ENCODE data around the gene TMEM60. TPM values are rescaled to one million over a fixed set of nuclear protein-coding genes. Genes with fewer than 3 reads are reported as not detected.
"Not testable (repeated sequence)": the region's sequence is repeated elsewhere in the genome, so short reads cannot be mapped to it uniquely, and the experiment has no call there.

The TMEM60 gene
- total and polyA plus RNA-seq, 2 donors (not counting 3 experiments of a cell fraction or from before 2014, with no cell fraction given) = 15.8 to 19.5 TPM

DNA sequence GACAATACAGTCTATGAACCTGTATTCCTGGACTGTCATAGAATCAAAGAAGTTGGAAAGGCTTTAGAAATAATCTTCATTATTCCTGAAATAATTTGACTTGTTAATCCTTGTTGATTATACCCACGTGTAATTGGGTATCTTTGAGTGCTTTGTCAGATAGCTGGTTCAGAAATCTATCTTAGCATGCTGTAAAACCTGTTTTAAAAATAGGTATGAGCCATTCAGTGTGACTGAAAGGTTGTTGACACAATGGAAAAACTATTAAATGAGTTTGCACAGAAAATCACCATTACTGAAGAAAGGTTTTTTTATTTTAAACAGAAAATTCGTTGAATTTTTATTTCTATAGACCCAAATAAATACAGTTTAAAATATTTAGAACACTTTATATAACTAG lies 39.0 kb upstream of the TMEM60 start:
- no peak overlapping the region for H3K9ac ChIP-seq (replicated peaks; ENCODE audit: extremely low read depth, insufficient read depth, low read length)
- no peak overlapping the region for H2AFZ ChIP-seq (ENCODE audit: low read depth, low read length)
- TF ChIP-seq MYC (IDR thresholded peaks at IDR 0.05; ENCODE audit: low read depth, low read length) = no peak
- TF ChIP-seq, protein P1, sequence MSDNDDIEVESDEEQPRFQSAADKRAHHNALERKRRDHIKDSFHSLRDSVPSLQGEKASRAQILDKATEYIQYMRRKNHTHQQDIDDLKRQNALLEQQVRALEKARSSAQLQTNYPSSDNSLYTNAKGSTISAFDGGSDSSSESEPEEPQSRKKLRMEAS (IDR thresholded peaks at IDR 0.05; ENCODE audit: insufficient read depth, insufficient read length) = no peak
- no peak for TF ChIP-seq FOS (IDR thresholded peaks at IDR 0.05; ENCODE audit: borderline replicate concordance, insufficient read depth, low read length)
- no peak for TF ChIP-seq EZH2 (IDR thresholded peaks at IDR 0.05; ENCODE audit: borderline replicate concordance, low read depth, low read length, severe bottlenecking)
- TF ChIP-seq, protein P2, sequence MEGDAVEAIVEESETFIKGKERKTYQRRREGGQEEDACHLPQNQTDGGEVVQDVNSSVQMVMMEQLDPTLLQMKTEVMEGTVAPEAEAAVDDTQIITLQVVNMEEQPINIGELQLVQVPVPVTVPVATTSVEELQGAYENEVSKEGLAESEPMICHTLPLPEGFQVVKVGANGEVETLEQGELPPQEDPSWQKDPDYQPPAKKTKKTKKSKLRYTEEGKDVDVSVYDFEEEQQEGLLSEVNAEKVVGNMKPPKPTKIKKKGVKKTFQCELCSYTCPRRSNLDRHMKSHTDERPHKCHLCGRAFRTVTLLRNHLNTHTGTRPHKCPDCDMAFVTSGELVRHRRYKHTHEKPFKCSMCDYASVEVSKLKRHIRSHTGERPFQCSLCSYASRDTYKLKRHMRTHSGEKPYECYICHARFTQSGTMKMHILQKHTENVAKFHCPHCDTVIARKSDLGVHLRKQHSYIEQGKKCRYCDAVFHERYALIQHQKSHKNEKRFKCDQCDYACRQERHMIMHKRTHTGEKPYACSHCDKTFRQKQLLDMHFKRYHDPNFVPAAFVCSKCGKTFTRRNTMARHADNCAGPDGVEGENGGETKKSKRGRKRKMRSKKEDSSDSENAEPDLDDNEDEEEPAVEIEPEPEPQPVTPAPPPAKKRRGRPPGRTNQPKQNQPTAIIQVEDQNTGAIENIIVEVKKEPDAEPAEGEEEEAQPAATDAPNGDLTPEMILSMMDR (IDR thresholded peaks at IDR 0.05; ENCODE audit: extremely low read depth in 1 of 2, insufficient read depth in 1 of 2, low read depth in 1 of 2, low read length in 2 of 2) = no peak
- TF ChIP-seq POLR2A (IDR thresholded peaks at IDR 0.05; ENCODE audit: low read depth, low read length) = no peak
- TF ChIP-seq POLR2AphosphoS5 (IDR thresholded peaks at IDR 0.05; ENCODE audit: insufficient read depth, low read depth, low read length) = no peak
- TF ChIP-seq GATA2 (IDR thresholded peaks at IDR 0.05; ENCODE audit: insufficient read depth, insufficient read length, low read depth, low read length) = no peak
- no peak for TF ChIP-seq JUN (IDR thresholded peaks at IDR 0.05; ENCODE audit: borderline replicate concordance, insufficient read depth, insufficient read length, low read depth)
- dilution Hi-C loops (cut with MboI; ENCODE audit: extremely low pct_ligation_motif_present, low sequenced_read_pairs) (no loop called here), intact Hi-C loops (cut with micrococcal nuclease) (no loop called here)
- H3K4me3 ChIP-seq (replicated peaks in 1 of 3; ENCODE audit: insufficient read depth in 1 of 3, low read depth in 1 of 3, low read length in 3 of 3) = no peak overlapping the region
- ChIA-PET CTCF (interaction anchor here (0.9 to 1.5 kb wide), 2 partner anchors 10 to 30 kb away, joined by 3 to 4 read pairs; no protein-coding TSS in a partner anchor), POLR2A (no interaction called here)
- H3K4me2 ChIP-seq (ENCODE audit: insufficient read depth, low read length) = no peak overlapping the region
- no peaks in the 10 kb centered on the region for H3K9me3 ChIP-seq (replicated peaks; ENCODE audit: control insufficient read depth, insufficient read depth, low read length)
- FAIRE-seq = no peak
- DNase-seq (ENCODE audit: low read depth, low spot score) = no peak
- H4K20me1 ChIP-seq (replicated peaks; ENCODE audit: control insufficient read depth, extremely low read depth, insufficient read depth, low read length) = no peaks in the 10 kb centered on the region
- no peaks in the 10 kb centered on the region for H3K36me3 ChIP-seq (ENCODE audit: control insufficient read depth in 2 of 2, extremely low read depth in 1 of 2, insufficient read depth in 2 of 2, low read length in 2 of 2)
- H3K27me3 ChIP-seq (ENCODE audit: control insufficient read depth in 2 of 2, insufficient read depth in 2 of 2, low read length in 2 of 2) = no peaks in the 10 kb centered on the region
- H3K27ac ChIP-seq (ENCODE audit: insufficient read depth, low read depth, low read length) = no peak overlapping the region
- BruUV-seq (replicated peaks) = no TSS peak
- H3K79me2 ChIP-seq (ENCODE audit: control insufficient read depth, insufficient read depth, low read length) = peaks cover 2% of the 10 kb centered on the region
- peaks cover 20% of the 10 kb centered on the region for H3K4me1 ChIP-seq (ENCODE audit: control insufficient read depth, extremely low read depth, insufficient read depth, low read length)
- H3K9me1 ChIP-seq (replicated peaks; ENCODE audit: control insufficient read depth, extremely low read depth, insufficient read depth, low read length) = no peaks in the 10 kb centered on the region

DNA sequence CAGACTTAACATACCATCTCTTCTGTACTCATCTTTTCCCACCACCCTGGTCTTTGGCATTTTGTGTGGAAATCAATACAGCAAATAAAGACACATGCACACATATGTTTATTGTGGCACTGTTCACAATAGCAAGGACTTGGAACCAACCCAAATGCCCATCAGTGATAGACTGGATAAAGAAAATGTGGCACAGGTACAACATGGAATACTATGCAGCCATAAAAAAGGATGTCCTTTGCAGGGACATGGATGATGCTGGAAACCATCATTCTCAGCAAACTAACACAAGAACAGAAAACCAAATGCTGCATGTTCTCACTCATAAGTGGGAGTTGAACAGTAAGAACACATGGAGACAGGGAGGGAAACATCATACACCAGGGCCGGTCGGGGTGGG lies 38.2 kb upstream of the TMEM60 start:
- POLR2A ChIA-PET; dilution Hi-C loops (cut with MboI; ENCODE audit: extremely low pct_ligation_motif_present, low sequenced_read_pairs); intact Hi-C loops (cut with micrococcal nuclease): not testable (repeated sequence)

More for the DNA sequence above, 38.2 kb upstream of the TMEM60 start:
- not testable (repeated sequence) for H3K4me3 ChIP-seq (replicated peaks in 1 of 3; ENCODE audit: insufficient read depth in 1 of 3, low read depth in 1 of 3, low read length in 3 of 3); H3K9me1 ChIP-seq (replicated peaks; ENCODE audit: control insufficient read depth, extremely low read depth, insufficient read depth, low read length); H3K9ac ChIP-seq (replicated peaks; ENCODE audit: extremely low read depth, insufficient read depth, low read length); H2AFZ ChIP-seq (ENCODE audit: low read depth, low read length); H3K9me3 ChIP-seq (replicated peaks; ENCODE audit: control insufficient read depth, insufficient read depth, low read length); H3K4me2 ChIP-seq (ENCODE audit: insufficient read depth, low read length); H3K79me2 ChIP-seq (ENCODE audit: control insufficient read depth, insufficient read depth, low read length); H3K27me3 ChIP-seq (ENCODE audit: control insufficient read depth in 2 of 2, insufficient read depth in 2 of 2, low read length in 2 of 2); BruUV-seq (replicated peaks); DNase-seq (ENCODE audit: low read depth, low spot score); H3K36me3 ChIP-seq (ENCODE audit: control insufficient read depth in 2 of 2, extremely low read depth in 1 of 2, insufficient read depth in 2 of 2, low read length in 2 of 2); FAIRE-seq; H3K27ac ChIP-seq (ENCODE audit: insufficient read depth, low read depth, low read length); H4K20me1 ChIP-seq (replicated peaks; ENCODE audit: control insufficient read depth, extremely low read depth, insufficient read depth, low read length)
- H3K4me1 ChIP-seq (ENCODE audit: control insufficient read depth, extremely low read depth, insufficient read depth, low read length) = peaks cover 20% of the 10 kb centered on the region
- CTCF ChIA-PET = interaction anchor here (2.7 kb wide), 1 partner anchor 38 kb away, joined by 11 read pairs; the partner anchor contains the start of genes PHTF2 and TMEM60
